Activated CD8-positive, alpha-beta memory T cell treated with anti-CD3 and anti-CD28 coated beads for 1 hour (primary cell): Measurements from ENCODE around the gene FNDC5.

Source experiments
- DNase-seq, 2 donors: peaks; one replicate each; pipeline ENCODE4 v3.0.0-alpha.2; 2020; ENCODE audit warnings: low read depth in 1 of 2; ENCODE audit errors: extremely low read depth in 1 of 2

FNDC5 gene

DNA sequence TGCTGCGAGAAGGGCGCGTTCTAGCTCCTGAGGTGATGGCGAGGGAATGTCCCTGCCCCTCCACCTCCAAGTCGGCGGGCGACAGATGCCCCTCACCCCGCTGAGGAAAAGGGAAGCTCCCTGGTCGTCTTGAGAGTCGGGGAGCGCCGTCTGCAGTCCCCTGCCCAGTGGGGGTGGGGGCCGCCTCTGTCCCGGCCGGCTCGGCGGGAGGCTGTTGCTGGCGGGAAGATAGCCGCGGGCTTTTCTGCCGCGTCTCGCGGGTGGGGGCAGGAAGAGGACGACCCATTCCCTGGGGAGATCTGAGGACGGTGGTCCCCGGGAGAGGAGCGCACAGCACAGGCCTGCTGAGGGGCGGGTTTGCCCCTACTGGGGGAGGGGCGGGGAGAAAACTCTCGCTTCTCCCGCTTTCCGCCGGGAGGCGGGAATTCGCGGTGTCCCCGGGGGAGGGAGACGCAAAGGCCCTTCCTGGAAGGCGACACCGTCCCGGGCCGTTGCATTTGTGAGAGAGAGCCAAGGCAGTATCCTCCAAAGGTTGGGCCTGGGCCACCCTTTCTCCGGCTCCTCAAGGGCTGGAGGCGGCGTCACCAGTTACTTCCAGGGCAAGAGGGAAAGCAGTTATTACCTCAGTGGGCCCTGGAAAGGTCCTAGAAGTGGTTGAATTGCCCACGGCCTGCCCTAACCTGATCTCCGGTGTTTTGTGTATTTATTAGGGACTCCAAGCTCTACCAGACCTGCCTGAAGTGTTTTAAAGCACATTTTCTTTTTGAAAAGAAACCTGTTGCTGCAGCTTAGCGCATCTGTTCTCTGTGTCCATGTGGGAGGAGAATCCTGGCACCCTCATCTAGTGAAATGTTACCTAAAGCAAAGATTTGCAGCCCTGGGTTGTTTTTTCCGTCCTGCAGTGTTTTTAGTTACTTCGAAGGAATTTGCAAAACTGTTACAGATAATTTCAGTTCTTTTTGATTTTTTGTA is 52.6 kb downstream of the FNDC5 start:
- no peak for DNase-seq

DNA sequence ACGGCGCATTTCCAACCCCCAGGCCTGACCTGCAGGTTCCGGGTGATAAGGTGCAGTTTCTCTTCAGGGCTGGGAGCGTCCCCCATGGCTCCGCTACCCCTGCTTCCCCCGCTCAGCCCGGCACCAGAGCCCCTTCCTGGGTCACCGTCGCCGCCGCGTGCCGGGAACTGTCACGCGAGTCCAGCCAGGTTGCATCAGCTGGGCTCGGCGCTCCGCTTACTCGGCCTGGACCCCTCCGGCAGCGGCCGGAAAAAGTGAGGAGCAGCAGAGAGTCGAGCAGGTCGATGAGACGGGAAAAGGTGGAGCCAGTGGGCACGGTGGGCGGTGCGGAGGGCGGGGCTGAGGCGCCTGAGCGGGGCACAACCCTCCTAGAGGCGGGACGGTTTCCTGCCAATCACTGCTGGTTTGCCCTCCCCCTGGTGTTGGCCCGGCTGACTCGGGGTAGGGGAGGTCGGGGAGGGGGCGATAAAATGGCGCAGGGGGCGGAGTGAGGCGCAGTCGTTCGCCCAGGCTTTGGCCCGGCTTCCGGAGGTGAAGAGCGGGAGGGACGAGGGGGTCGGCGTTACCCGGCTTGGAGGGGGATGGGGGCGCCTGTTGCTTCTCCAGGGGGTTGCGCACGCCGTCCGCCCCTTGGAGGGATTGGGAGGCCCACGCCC is 53.4 kb downstream of the FNDC5 start, which contains the start of the genes S100PBP and YARS1:
Gene S100PBP (plus strand): TSS at position 495 of the 656 bp plus-strand sequence. CDS start 8,447 bp downstream, outside the sequence.
Gene YARS1 (minus strand): TSS at position 200 of the 656 bp plus-strand sequence. CDS start 114 bp downstream, at position 86.
- DNase-seq: peak; percentile 97 to 99

DNA sequence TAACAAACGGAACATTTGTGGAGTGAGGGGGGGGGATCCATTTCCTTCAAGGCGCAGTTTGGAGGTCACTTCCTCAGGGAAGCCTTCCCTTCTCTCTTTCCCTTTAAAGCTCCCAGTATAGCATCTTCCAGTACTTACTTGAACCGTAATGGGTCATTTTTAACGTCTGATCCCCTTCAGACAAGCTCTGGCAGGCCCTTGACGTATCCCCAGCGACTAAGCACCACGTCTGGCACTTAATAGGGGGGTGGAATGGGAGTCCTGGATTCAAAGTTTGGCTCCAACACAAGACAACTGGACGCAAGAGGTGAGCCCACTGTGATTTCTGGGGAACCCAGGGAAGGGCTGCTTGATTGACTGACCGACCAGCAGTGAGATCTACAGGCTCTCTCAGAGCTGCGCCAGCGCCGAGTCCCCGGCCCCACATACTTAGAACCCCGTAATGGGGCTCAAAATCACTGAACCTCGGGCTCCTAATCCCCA is 54.0 kb downstream of the FNDC5 start:
- no peak for DNase-seq

DNA sequence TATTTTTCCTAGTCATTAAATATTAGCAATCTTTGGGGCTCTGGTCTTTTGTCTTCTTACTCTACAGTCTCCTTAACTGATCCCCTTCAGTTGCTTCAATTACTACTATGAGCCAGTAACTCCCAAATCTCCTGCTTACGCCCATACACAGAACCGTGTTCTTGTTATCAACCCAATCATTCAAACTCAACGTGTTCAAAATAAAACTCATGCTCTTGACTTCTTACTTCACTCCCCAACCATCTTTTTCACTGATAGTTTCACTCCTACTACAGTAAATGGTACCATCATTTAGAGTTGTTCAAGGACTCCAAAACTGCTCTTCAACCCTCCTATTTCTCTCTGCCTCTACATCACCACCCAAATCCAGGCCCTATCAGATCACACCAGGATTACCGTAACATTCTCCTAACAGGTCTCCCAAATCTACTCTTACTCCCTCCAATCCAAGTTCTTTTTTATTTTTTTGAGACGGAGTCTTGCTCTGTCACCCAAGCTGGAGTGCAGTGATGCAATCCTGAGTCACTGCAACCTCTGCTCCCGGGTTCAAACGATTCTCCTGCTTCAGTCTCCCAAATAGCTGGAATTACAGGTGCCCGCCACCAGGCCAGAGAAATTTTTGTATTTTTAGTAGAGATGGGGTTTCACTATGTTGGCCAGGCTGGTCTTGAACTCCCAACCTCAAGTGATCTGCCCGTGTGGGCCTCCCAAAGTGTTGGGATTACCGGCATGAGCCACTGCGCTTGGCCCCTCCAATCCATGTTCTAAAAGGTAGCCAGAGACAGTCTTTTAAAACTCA is 56.6 kb downstream of the FNDC5 start:
- no peak for DNase-seq
